Esophagus squamous epithelium (tissue), 4 donors: ENCODE results near the gene TNFSF10.

Experiments used
- CTCF ChIP-seq, 6 experiments: fragments of 450-650 bp in 4 of 6; fragments of 200-600 bp in 2 of 6; sonication (generic) in 2 of 6; IDR thresholded peaks; one replicate each; pipeline ENCODE4 v1.5.1; 2016 to 2019; ENCODE audit warnings: antibody characterized with exemption in 6 of 6, mild to moderate bottlenecking in 4 of 6, moderate library complexity in 4 of 6
- POLR2A ChIP-seq, 4 donors: fragments of 450-650 bp; IDR thresholded peaks; one replicate each; pipeline ENCODE4 v1.6.1; 2017; ENCODE audit warnings: antibody characterized with exemption in 4 of 4, mild to moderate bottlenecking in 4 of 4, moderate library complexity in 3 of 4

GRCh38 chr3:172543419-172543818 is 20.2 kb upstream of the TNFSF10 start:
- TF ChIP-seq POLR2A (IDR thresholded peaks at IDR 0.05) (no peak), CTCF (IDR thresholded peaks at IDR 0.05) (no peak)
